IMR-90 (cell line): ENCODE measurements around the gene ST3GAL3. TPM values are rescaled to one million over a fixed set of nuclear protein-coding genes. Genes with fewer than 3 reads are reported as not detected.

Experiments
- ATAC-seq: fragments of 200-7000 bp; cut with Tn5 transposase; 2 replicates; pipeline ENCODE4 v1.9.1; 2020; ENCODE audit warnings: low read depth, mild to moderate bottlenecking, moderate library complexity
- BruUV-seq: library from RNA; stranded (reverse); fragments of 400-500 nt; replicated peaks from 2 replicates; lab custom pipeline; 2021; lab: Mats Ljungman, UMichigan
- CTCF ChIA-PET: fragments of 300-600 bp; formaldehyde crosslinking; extraction: SDS; loops from one replicate; lab custom pipeline; 2021; ENCODE audit warnings: antibody characterized with exemption; lab: Yijun Ruan, JAX
- POLR2A ChIA-PET: fragments of 300-600 bp; sonication (Branson Sonifier 250); formaldehyde crosslinking; loops from one replicate; lab custom pipeline; 2022; ENCODE audit warnings: antibody characterized with exemption; ENCODE audit not compliant: unreplicated experiment; lab: Charles Lee
- DNase-seq: peaks from one replicate; pipeline ENCODE4 v3.0.0; 2013
- H2AFZ ChIP-seq: replicated peaks from 2 replicates; pipeline ENCODE3; 2013; ENCODE audit warnings: low read length, mild to moderate bottlenecking; ENCODE audit not compliant: poor library complexity
- H2AK5ac ChIP-seq: 2 replicates; pipeline ENCODE4 v1.6.1; 2013; ENCODE audit warnings: low read depth, low read length, inconsistent platforms
- H2AK9ac ChIP-seq: replicated peaks from 2 replicates; pipeline ENCODE3; 2013; ENCODE audit warnings: mild to moderate bottlenecking, low read depth, low read length, moderate library complexity; ENCODE audit not compliant: poor library complexity
- H2BK120ac ChIP-seq: 2 replicates; pipeline ENCODE4 v1.6.1; 2013; ENCODE audit warnings: low read depth, low read length, inconsistent platforms
- H2BK15ac ChIP-seq: 3 replicates; pipeline ENCODE4 v1.6.1; 2013; ENCODE audit warnings: low read depth, low read length, inconsistent platforms
- H2BK20ac ChIP-seq: 2 replicates; pipeline ENCODE4 v1.6.1; 2013; ENCODE audit warnings: low read depth, mild to moderate bottlenecking, inconsistent platforms, low read length, moderate library complexity
- H2BK5ac ChIP-seq: 2 replicates; pipeline ENCODE4 v1.6.1; 2013; ENCODE audit warnings: mild to moderate bottlenecking, low read depth, low read length, inconsistent platforms; ENCODE audit not compliant: poor library complexity, severe bottlenecking
- H3K14ac ChIP-seq: replicated peaks from 2 replicates; pipeline ENCODE4 v1.6.1; 2013; ENCODE audit warnings: low read depth, low read length, inconsistent platforms
- H3K18ac ChIP-seq: 2 replicates; pipeline ENCODE4 v1.6.1; 2013; ENCODE audit warnings: low read depth, low read length, control low read depth
- H3K23ac ChIP-seq: 2 replicates; pipeline ENCODE4 v1.6.1; 2013; ENCODE audit warnings: low read depth, low read length, inconsistent platforms
- H3K27ac ChIP-seq: 2 replicates; pipeline ENCODE4 v1.5.1; 2013; ENCODE audit warnings: mild to moderate bottlenecking, control low read depth, low read length; ENCODE audit not compliant: insufficient read depth
- H3K27me3 ChIP-seq: 2 replicates; pipeline ENCODE4 v1.6.1; 2013; ENCODE audit warnings: low read length; ENCODE audit not compliant: control insufficient read depth, insufficient read depth
- H3K36me3 ChIP-seq: 2 replicates; pipeline ENCODE4 v1.6.1; 2013; ENCODE audit warnings: low read length, mixed read lengths; ENCODE audit not compliant: control insufficient read depth, insufficient read depth
- H3K4ac ChIP-seq: 2 replicates; pipeline ENCODE4 v1.6.1; 2013; ENCODE audit warnings: low read depth, low read length, inconsistent platforms
- H3K4me1 ChIP-seq: 2 replicates; pipeline ENCODE4 v1.6.1; 2013; ENCODE audit warnings: low read length, mixed read lengths; ENCODE audit not compliant: control insufficient read depth, insufficient read depth
- H3K4me2 ChIP-seq: 2 replicates; pipeline ENCODE4 v1.6.1; 2013; ENCODE audit warnings: low read depth, mild to moderate bottlenecking, control low read depth, low read length, moderate library complexity
- H3K4me3 ChIP-seq: 2 replicates; pipeline ENCODE4 v1.5.1; 2013; ENCODE audit warnings: low read depth, mild to moderate bottlenecking, control low read depth, low read length, moderate library complexity; ENCODE audit not compliant: insufficient read depth
- H3K56ac ChIP-seq: 2 replicates; pipeline ENCODE4 v1.6.1; 2013; ENCODE audit warnings: low read length, inconsistent platforms; ENCODE audit not compliant: insufficient read depth; ENCODE audit errors: extremely low read depth
- H3K79me1 ChIP-seq, 2 experiments: 2 replicates each; pipeline ENCODE4 v1.6.1; 2013; ENCODE audit warnings: low read length in 2 of 2, inconsistent platforms in 1 of 2, low read depth in 1 of 2
- H3K9ac ChIP-seq: 2 replicates; pipeline ENCODE4 v1.6.1; 2013; ENCODE audit warnings: low read depth, low read length, control low read depth
- H3K9me1 ChIP-seq: 2 replicates; pipeline ENCODE4 v1.6.1; 2013; ENCODE audit warnings: low read length, inconsistent platforms; ENCODE audit not compliant: insufficient read depth
- H3K9me3 ChIP-seq: 2 replicates; pipeline ENCODE4 v1.6.1; 2013; ENCODE audit warnings: low read length; ENCODE audit not compliant: control insufficient read depth, insufficient read depth
- H4K20me1 ChIP-seq: 2 replicates; pipeline ENCODE4 v1.6.1; 2013; ENCODE audit warnings: low read length, inconsistent platforms; ENCODE audit not compliant: insufficient read depth
- H4K5ac ChIP-seq: 2 replicates; pipeline ENCODE4 v1.6.1; 2013; ENCODE audit warnings: mild to moderate bottlenecking, low read depth, low read length, control low read depth
- H4K8ac ChIP-seq, 2 experiments: 2 replicates each; pipeline ENCODE4 v1.6.1; 2013; ENCODE audit warnings: low read depth in 2 of 2, low read length in 2 of 2, control low read depth in 1 of 2, inconsistent platforms in 1 of 2
- H4K91ac ChIP-seq: 2 replicates; pipeline ENCODE4 v1.6.1; 2013; ENCODE audit warnings: low read depth, low read length, inconsistent platforms; ENCODE audit not compliant: insufficient read depth
- BHLHE40 ChIP-seq: fragments of 150-350 bp; IDR thresholded peaks from 2 replicates; pipeline ENCODE4 v1.6.1; 2016; ENCODE audit warnings: mild to moderate bottlenecking, low read depth, low read length
- CEBPB ChIP-seq: IDR thresholded peaks from 2 replicates; pipeline ENCODE4 v1.6.1; 2012; ENCODE audit warnings: low read depth, low read length, improper control_type of control experiment
- CHD1 ChIP-seq: IDR thresholded peaks from 2 replicates; pipeline ENCODE4 v1.6.1; 2012; ENCODE audit warnings: low read depth, low read length, improper control_type of control experiment
- ELK1 ChIP-seq: fragments of 150-350 bp; IDR thresholded peaks from 2 replicates; pipeline ENCODE4 v1.6.1; 2016; ENCODE audit warnings: low read depth, mild to moderate bottlenecking, low read length, moderate library complexity, borderline replicate concordance
- MXI1 ChIP-seq: IDR thresholded peaks from 2 replicates; pipeline ENCODE4 v1.6.1; 2012; ENCODE audit warnings: low read depth, mild to moderate bottlenecking, low read length, moderate library complexity, borderline replicate concordance
- POLR2A ChIP-seq: IDR thresholded peaks from 2 replicates; pipeline ENCODE4 v1.6.1; 2012; ENCODE audit warnings: mild to moderate bottlenecking, low read depth, low read length
- RCOR1 ChIP-seq: IDR thresholded peaks from 2 replicates; pipeline ENCODE4 v1.6.1; 2012; ENCODE audit warnings: mild to moderate bottlenecking, low read length, improper control_type of control experiment; ENCODE audit not compliant: insufficient replicate concordance
- RFX5 ChIP-seq: IDR thresholded peaks from 2 replicates; pipeline ENCODE4 v1.8.0; 2012; ENCODE audit warnings: low read depth, mild to moderate bottlenecking, low read length, moderate library complexity
- WGBS, 2 experiments: methylation state at CpG; one replicate each; pipeline versions ENCODE4 v1.1.5 to v1.1.7; 2013; ENCODE audit warnings: missing lambda C conversion rate in 2 of 2; ENCODE audit not compliant: insufficient read length in 1 of 2; ENCODE audit errors: extremely low coverage in 2 of 2; 5-methylcytosine and 5-hydroxymethylcytosine counted together
- dilution Hi-C: fragments of 300-500 bp; cut with HindIII; formaldehyde crosslinking; loops from one replicate; pipeline ENCODE4 v1.14.3; 2018; ENCODE audit warnings: low sequenced_read_pairs; ENCODE audit not compliant: unreplicated experiment
- in situ Hi-C: fragments of 300-500 bp; cut with MboI; formaldehyde crosslinking; loops from 3 replicates; pipeline ENCODE4 v1.14.3; 2019; ENCODE audit warnings: low sequenced_read_pairs, inconsistent platforms, mixed read lengths
- intact Hi-C: fragments of 100-400 bp; cut with micrococcal nuclease; formaldehyde crosslinking; loops from 2 replicates; pipeline ENCODE4 v1.10.0; 2022
- polyA plus RNA-seq, 3 experiments: library from polyadenylated mRNA; depleted of rRNA; stranded (reverse); fragments of >200 nt; gene quantifications; 2 replicates each; pipeline ENCODE4 v1.2.3, GENCODE V29; 2012; ENCODE audit warnings: low replicate concordance in 1 of 3
- total RNA-seq: library from RNA; depleted of rRNA; stranded (reverse); fragments of >200 nt; gene quantifications from 2 replicates; pipeline ENCODE4 v1.2.3, GENCODE V29; 2012
- TF ChIP-seq, protein P1 (sequence below): conservative IDR thresholded peaks from 2 replicates; pipeline ENCODE4 v1.5.1; 2012; ENCODE audit warnings: mild to moderate bottlenecking, low read depth, low read length, improper control_type of control experiment

Gene ST3GAL3
- total and polyA plus RNA-seq, 2 of the 4 experiments (the other 2 are of a cell fraction), result 12.0 to 14.8 TPM

DNA sequence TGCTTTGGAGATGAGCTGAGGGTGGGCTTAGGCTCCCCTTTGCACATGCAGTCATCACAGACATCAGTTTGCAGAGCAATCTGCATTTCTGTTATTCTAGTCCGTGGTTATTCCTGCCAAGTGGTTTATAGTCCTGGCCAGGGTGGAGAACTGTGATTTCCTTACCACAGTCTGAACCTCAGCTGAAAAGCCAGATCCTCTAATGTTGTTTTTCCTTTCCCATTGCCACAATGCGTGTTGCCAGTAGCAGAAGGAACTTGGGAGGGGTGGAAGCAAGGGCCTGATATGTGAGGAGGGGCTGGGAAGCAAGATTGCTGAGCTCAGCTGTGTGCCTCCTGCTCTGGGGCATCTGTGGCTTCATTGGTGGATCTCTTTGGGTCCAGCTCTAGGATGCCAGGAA lies 18.0 kb upstream of the ST3GAL3 start:
- DNase-seq (no peak), ATAC-seq (no peak)
- no peak overlapping the region for H2AFZ ChIP-seq
- intact Hi-C loops (no loop called here), dilution Hi-C loops (no loop called here), in situ Hi-C loops (no loop called here)
- no peak overlapping the region for H4K5ac ChIP-seq
- H3K27ac ChIP-seq, result no peak overlapping the region
- H4K20me1 ChIP-seq, result peaks cover 20% of the 10 kb centered on the region; the same call in 1 of the 2 replicates
- H2AK5ac ChIP-seq, result no peak overlapping the region
- no peak overlapping the region for H3K56ac ChIP-seq
- peaks cover 83% of the 10 kb centered on the region for H3K36me3 ChIP-seq
- TF ChIP-seq MXI1 (no peak), BHLHE40 (no peak), CEBPB (no peak), RFX5 (no peak), RCOR1 (no peak), ELK1 (no peak), CHD1 (no peak), POLR2A (no peak)
- TF ChIP-seq, protein P1, sequence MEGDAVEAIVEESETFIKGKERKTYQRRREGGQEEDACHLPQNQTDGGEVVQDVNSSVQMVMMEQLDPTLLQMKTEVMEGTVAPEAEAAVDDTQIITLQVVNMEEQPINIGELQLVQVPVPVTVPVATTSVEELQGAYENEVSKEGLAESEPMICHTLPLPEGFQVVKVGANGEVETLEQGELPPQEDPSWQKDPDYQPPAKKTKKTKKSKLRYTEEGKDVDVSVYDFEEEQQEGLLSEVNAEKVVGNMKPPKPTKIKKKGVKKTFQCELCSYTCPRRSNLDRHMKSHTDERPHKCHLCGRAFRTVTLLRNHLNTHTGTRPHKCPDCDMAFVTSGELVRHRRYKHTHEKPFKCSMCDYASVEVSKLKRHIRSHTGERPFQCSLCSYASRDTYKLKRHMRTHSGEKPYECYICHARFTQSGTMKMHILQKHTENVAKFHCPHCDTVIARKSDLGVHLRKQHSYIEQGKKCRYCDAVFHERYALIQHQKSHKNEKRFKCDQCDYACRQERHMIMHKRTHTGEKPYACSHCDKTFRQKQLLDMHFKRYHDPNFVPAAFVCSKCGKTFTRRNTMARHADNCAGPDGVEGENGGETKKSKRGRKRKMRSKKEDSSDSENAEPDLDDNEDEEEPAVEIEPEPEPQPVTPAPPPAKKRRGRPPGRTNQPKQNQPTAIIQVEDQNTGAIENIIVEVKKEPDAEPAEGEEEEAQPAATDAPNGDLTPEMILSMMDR, result no peak
- H3K4me1 ChIP-seq, result peaks cover 4% of the 10 kb centered on the region
- no peaks in the 10 kb centered on the region for H3K27me3 ChIP-seq
- H3K79me1 ChIP-seq, result peaks cover 35 to 69% of the 10 kb centered on the region in 2 experiments
- H3K4me3 ChIP-seq, result no peak overlapping the region
- no CpG with 5 or more reads among the region's 2 CpGs for WGBS, 2 experiments
- H3K4ac ChIP-seq, result no peak overlapping the region
- H2BK5ac ChIP-seq, result no peak overlapping the region
- ChIA-PET CTCF (no interaction called here), POLR2A (no interaction called here)
- H2BK15ac ChIP-seq, result no peak overlapping the region
- peak overlapping the region; percentile 29 for H2AK9ac ChIP-seq
- H3K18ac ChIP-seq, result no peak overlapping the region
- H4K8ac ChIP-seq, result no peak overlapping the region
- no peak overlapping the region for H2BK120ac ChIP-seq
- peaks cover 9% of the 10 kb centered on the region; the same call in 1 of the 2 replicates for H3K9me1 ChIP-seq
- H4K91ac ChIP-seq, result no peak overlapping the region
- H2BK20ac ChIP-seq, result no peak overlapping the region
- no peaks in the 10 kb centered on the region for H3K9me3 ChIP-seq
- BruUV-seq, result no TSS peak
- H3K4me2 ChIP-seq, result no peak overlapping the region
- H3K23ac ChIP-seq, result no peak overlapping the region
- H3K9ac ChIP-seq, result no peak overlapping the region
- H3K14ac ChIP-seq, result no peak overlapping the region
